ENCODE results near the gene ZRSR2.
A peak's percentile ranks its signal among the peaks of the same experiment; 100 is the strongest.
"Not testable (repeated sequence)": the region's sequence is repeated elsewhere in the genome, so short reads cannot be mapped to it uniquely, and the experiment has no call there.

The ZRSR2 gene, protein sequence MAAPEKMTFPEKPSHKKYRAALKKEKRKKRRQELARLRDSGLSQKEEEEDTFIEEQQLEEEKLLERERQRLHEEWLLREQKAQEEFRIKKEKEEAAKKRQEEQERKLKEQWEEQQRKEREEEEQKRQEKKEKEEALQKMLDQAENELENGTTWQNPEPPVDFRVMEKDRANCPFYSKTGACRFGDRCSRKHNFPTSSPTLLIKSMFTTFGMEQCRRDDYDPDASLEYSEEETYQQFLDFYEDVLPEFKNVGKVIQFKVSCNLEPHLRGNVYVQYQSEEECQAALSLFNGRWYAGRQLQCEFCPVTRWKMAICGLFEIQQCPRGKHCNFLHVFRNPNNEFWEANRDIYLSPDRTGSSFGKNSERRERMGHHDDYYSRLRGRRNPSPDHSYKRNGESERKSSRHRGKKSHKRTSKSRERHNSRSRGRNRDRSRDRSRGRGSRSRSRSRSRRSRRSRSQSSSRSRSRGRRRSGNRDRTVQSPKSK

GRCh38 chrX:15789979-15790768 lies at the start of gene ZRSR2:
Gene ZRSR2 (plus strand): TSS chrX:15790484. CDS start chrX:15790496, 12 bp downstream.
- peak; percentile 82 for DNase-seq

DNA sequence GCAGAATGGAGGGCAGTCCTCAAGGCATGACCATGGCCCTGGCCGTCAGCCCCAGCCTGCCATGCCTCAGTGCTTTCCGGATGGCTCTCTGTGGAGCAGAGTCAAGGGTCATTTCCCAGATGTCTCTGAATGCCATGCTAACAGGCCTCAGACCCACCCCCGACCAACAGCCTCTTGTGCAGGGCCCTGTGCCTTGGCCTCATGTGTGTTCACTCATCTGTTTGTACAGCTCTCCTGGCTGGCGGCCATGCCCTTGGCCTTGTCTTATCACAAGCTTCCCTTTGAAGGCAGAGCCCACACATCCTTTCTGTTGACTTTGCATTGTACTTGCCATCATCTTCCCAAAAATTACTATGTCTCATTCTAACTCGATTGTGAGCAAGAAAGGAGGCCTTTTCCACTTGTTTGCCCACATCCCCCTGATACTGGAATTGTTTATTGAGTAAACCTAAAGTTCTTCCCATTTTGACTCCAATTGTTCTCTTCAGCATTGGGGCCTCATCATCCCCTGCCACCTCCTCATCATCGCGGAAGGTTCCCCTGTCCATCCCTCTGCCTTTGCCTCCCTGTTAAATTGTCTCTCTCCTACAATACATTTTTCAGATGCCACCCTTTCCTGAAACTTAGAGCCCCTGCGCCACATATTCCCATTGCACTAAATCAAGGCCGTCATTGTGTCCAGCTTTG lies 46.0 kb upstream of the ZRSR2 start:
- DNase-seq, result peak; percentile 85

DNA sequence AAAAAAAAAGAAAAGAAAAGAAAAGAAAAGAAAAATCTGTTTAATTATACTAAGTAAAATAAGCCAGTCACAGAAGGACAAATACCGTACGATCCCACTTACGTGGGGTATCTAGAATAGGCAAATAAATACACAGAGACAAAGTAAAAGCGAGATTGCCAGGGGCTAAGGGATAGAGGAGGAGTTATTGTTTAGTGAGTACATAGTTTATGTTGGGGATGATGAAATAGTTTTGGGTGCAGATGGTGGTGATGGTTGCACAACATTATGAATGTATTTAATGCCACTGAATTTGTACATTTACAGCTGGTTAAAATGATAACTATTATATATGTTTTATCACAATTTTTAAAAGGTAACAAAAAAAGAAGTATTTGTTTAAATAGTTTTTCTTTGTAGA lies 45.1 kb upstream of the ZRSR2 start:
- no peak for DNase-seq

DNA sequence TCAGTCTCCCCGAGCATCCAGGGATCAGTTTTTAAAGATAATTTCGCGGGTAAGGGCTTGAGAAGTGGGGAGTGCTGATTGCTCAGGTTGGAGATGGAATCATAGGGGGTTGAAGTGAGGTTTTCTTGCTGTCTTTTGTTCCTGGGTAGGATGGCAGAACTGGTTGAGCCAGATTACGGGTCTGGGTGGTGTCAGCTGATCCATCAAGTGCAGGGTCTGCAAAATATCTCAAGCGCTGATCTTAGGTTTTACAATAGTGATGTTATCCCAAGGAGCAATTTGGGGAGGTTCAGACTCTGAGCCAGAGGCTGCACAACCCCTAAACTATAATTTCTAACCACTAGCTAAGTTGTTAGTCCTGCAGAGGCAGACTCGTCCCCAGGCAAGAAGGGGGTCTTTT lies 43.6 kb upstream of the ZRSR2 start:
- DNase-seq, result not testable (repeated sequence)

- DNase-seq, result no peak
These were observed 42.6 kb upstream of the ZRSR2 start for GRCh38 chrX:15747626-15748173.

DNA sequence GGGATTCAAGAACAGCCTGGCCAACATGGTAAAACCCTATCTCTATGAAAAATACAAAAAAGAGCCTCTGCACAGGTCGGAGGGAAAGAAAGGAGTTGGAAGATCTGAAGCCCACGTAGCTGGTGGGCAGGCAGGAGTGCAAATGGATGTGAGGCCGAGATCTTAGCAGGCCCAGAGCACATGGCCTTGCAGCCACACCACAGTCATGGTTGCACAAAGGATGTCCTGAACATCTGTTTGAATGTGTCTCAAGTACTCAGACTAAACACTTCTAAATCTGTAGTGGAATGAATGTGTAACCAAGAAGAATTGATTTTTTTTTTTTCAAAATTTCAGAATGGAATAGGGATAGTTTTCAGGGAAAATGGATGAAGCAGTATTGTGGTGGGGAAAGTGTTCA lies 41.4 kb upstream of the ZRSR2 start:
- no peak for DNase-seq

GRCh38 chrX:15749642-15750610 lies 40.4 kb upstream of the ZRSR2 start:
- DNase-seq, result peak; percentile 27

- no peak for DNase-seq
These were observed 39.6 kb upstream of the ZRSR2 start for GRCh38 chrX:15750611-15751154.

GRCh38 chrX:15751155-15751819 lies 39.0 kb upstream of the ZRSR2 start:
- DNase-seq, result peak; percentile 32

GRCh38 chrX:15755091-15755490 lies 35.2 kb upstream of the ZRSR2 start:
- no peak for DNase-seq

DNA sequence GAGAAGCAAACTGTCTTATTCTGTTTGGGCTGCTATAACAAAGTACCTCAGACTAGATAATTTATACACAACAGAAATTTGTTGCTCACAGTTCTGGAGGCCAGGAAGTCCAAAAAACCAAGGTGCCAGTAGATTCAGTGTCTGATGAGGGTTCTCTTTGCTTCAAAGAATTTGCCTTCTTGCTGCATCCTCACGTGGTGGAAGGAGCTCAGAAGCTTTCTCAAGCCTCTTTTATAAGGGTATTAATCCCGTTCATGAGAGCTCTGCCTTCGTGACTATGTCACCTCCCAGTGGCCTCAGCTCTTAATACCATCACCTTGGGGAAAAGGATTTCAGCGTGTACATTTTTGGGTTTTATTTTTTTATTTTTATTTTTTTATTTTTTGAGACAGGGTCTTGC lies 32.1 kb upstream of the ZRSR2 start:
- no peak for DNase-seq

DNA sequence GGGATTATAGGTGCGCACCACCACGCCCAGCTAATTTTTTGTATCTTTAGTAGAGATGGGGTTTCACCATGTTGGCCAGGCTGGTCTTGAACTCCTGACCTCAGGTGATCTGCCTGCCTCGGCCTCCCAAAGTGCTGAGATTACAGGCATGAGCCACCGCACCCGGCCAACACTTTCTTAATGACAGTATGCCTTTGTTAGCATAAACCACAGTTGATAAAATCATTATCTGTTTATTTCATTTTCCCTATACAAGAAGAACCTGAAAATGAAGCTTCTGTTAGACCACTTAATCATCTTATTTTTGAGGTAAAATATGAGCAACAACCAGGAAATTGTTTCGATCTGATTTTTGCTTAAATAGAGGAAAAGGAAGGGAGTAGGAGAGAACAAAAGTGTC lies 30.4 kb upstream of the ZRSR2 start:
- not testable (repeated sequence) for DNase-seq

- DNase-seq, result peak; percentile 47
These were observed 28.6 kb upstream of the ZRSR2 start for GRCh38 chrX:15761564-15762191.

DNA sequence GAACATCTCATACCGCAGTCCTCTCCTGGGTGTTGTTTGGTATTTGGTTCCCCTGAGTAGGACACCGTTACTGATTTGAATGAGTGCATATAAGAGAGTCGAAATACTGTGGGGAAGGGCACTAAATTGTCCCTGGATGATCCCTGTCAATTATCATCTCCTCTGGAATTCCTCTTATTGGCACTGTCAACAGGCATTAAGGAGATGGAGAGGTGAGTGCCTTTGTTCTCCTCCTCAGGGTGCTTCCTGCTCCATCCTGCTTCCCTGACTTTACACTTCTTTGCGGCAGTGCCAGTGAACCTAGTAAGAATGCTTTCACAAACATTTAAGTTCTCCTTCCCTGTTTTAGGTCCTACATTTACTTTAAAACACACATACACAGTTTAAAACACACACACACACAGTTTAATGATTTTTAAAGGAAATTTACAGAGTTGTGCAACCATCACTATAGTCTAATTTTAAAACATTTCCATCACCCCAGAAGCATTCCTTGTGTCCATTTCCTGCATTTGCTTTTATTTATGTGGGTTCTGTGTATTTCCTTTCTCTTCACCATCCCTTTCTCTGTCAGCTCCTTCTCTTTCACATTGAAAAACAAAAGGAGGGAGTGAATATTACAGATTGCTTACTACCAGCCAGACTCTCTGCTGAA lies 20.9 kb upstream of the ZRSR2 start:
- no peak for DNase-seq

GRCh38 chrX:15781961-15782699 lies 8.2 kb upstream of the ZRSR2 start:
- DNase-seq, result no peak

DNA sequence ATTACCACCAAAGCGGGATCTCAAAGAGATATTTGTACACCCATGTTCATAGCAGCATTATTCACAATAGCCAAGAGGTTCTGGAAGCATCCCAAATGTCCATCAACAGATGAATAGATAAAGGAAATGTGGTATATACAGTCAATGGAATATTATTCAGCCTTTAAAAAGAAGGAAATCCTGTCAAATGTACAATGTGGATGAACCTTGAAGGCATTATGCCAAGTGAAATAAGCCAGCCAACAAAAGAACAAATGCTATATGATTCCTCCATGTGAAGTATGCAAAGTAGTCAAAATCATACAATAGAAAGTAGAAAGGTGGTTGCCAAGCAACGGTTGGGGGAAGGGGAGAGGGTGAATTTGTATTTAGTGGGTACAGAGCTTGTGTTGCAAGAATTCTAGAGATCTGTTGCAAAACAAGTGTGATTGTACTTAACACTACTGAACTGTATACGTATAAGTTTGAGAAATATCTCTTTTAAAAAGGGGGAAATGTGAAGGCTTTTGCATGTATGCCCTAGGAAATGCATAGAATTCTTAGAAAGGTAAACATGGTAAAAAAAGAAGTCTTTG lies 5.0 kb upstream of the ZRSR2 start:
- no peak for DNase-seq

- no peak for DNase-seq
These were observed 3.4 kb upstream of the ZRSR2 start for GRCh38 chrX:15786915-15787314.

GRCh38 chrX:15790769-15791290 lies 546 bp downstream of the ZRSR2 start:
- peak; percentile 21 for DNase-seq
